ENCODE data around the gene MPG.

GRCh38 chr16:44655-45054 lies 33.4 kb upstream of the MPG start:
- no peak for TF ChIP-seq FOXK2 (IDR thresholded peaks at IDR 0.05)
- TF ChIP-seq MXI1 (IDR thresholded peaks at IDR 0.05; ENCODE audit: low read depth, low read length) = no peak
- no peak for TF ChIP-seq YY1 (IDR thresholded peaks at IDR 0.05; ENCODE audit: low read depth, low read length)
- no peak for TF ChIP-seq ZZZ3 (IDR thresholded peaks at IDR 0.05; ENCODE audit: control insufficient read depth, insufficient read length, low read depth)
- no peak for TF ChIP-seq ESRRA (IDR thresholded peaks at IDR 0.05; ENCODE audit: low read length)
- TF ChIP-seq, protein P1, sequence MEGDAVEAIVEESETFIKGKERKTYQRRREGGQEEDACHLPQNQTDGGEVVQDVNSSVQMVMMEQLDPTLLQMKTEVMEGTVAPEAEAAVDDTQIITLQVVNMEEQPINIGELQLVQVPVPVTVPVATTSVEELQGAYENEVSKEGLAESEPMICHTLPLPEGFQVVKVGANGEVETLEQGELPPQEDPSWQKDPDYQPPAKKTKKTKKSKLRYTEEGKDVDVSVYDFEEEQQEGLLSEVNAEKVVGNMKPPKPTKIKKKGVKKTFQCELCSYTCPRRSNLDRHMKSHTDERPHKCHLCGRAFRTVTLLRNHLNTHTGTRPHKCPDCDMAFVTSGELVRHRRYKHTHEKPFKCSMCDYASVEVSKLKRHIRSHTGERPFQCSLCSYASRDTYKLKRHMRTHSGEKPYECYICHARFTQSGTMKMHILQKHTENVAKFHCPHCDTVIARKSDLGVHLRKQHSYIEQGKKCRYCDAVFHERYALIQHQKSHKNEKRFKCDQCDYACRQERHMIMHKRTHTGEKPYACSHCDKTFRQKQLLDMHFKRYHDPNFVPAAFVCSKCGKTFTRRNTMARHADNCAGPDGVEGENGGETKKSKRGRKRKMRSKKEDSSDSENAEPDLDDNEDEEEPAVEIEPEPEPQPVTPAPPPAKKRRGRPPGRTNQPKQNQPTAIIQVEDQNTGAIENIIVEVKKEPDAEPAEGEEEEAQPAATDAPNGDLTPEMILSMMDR (IDR thresholded peaks at IDR 0.05 in 2 of 3, conservative IDR thresholded peaks at IDR 0.05 in 1 of 3; ENCODE audit: control insufficient read depth in 2 of 3, extremely low read depth in 1 of 3, insufficient read depth in 1 of 3, low read depth in 3 of 3, low read length in 3 of 3) = no peak
- no peak for TF ChIP-seq MTA2 (IDR thresholded peaks at IDR 0.05; ENCODE audit: low read depth)
- no peak for TF ChIP-seq EZH2 (IDR thresholded peaks at IDR 0.05; ENCODE audit: borderline replicate concordance, control insufficient read depth, low read depth, low read length)
- TF ChIP-seq HDAC2 (IDR thresholded peaks at IDR 0.05) = no peak
- TF ChIP-seq, protein P2, sequence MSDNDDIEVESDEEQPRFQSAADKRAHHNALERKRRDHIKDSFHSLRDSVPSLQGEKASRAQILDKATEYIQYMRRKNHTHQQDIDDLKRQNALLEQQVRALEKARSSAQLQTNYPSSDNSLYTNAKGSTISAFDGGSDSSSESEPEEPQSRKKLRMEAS (IDR thresholded peaks at IDR 0.05; ENCODE audit: low read depth, low read length) = no peak

All from GM12878 (cell line).